HS-27A (cell line): ENCODE measurements around the gene IRF6.
A peak's percentile ranks its signal among the peaks of the same experiment; 100 is the strongest.

Experiments
- DNase-seq: peaks from one replicate; pipeline ENCODE4 v3.0.0-alpha.2; 2012; ENCODE audit warnings: low read depth, missing footprints

Gene IRF6

GRCh38 chr1:209805875-209806760 lies at the start of gene IRF6:
TSS of gene IRF6 (minus strand) at chr1:209806142. CDS start at chr1:209801413, 4,729 bp downstream.
- no peak for DNase-seq

DNA sequence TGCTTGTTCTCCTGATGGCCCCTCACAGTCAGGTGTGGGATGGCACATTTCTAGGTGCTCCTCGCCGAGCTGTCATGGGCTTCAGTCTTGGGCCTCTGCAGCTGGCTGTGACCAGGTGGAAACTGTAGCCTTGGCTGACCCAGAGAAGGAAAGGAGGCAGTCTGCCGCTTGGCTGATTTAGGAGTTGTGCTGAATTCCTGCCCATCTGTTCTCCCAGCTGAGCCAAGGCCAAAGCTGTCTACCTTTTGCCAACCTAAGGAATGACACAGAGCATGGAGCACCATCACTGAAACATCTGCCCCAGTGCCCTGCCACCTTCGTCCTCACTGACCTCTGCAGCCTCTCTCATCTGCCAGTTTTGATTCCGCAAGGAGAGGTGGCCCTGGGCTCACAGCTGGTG lies 49.7 kb upstream of the IRF6 start:
- DNase-seq, result no peak

DNA sequence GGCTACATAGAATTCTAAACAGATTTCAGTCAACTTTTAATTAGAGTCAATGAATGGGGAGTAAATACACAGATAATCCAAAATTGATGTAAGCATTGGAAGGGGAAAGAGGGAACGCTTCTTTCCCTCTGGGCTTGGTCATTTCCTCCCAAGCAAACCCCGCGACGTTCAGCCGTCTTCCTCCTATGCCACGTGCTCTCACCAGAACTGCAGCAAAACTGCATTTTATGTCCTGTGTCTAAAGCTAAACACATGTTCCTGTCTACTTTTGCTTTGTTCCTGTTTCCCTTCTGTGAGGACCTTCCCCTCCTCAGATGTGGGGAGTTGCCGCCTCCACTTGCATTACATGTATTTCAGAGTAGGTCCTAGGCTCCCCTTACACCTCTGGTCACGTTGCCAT lies 49.1 kb upstream of the IRF6 start:
- DNase-seq, result no peak

GRCh38 chr1:209854196-209854595 lies 48.3 kb upstream of the IRF6 start:
- no peak for DNase-seq

GRCh38 chr1:209853676-209854075 lies 47.7 kb upstream of the IRF6 start:
- no peak for DNase-seq

DNA sequence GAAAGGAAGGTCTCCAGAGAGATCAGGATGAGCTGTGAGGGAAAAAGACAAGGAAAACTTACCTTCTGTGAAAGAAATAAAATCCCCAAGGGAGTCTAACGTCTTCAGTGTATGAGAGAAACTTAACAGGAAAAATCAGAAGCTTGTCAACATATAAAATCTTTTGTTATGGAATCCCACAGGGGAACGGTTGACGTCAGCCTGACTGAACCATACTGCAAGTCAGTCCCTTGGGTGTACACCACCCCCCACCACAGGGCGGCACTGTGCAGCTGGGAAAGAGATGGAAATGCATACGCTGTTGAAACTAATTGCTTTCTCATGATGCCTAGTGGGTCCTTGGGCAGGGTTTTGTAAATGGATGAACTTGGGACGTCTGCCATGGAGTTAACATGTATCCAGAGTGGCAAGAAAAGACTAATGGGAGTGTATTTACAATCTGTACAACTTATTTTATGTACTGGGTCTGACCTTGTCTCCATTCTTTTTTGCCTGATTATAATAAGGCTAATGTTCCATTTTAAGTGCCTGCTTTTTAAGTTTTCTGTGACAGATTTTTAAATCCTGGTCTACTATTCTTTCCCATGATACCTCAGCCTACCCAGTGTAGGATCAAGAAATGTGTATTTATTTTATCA lies 44.5 kb upstream of the IRF6 start:
- DNase-seq, result no peak

- no peak for DNase-seq
Measured at GRCh38 chr1:209849388-209849787, 43.4 kb upstream of the IRF6 start.

- DNase-seq, result no peak
Measured at GRCh38 chr1:209845408-209845725, 39.4 kb upstream of the IRF6 start.

DNA sequence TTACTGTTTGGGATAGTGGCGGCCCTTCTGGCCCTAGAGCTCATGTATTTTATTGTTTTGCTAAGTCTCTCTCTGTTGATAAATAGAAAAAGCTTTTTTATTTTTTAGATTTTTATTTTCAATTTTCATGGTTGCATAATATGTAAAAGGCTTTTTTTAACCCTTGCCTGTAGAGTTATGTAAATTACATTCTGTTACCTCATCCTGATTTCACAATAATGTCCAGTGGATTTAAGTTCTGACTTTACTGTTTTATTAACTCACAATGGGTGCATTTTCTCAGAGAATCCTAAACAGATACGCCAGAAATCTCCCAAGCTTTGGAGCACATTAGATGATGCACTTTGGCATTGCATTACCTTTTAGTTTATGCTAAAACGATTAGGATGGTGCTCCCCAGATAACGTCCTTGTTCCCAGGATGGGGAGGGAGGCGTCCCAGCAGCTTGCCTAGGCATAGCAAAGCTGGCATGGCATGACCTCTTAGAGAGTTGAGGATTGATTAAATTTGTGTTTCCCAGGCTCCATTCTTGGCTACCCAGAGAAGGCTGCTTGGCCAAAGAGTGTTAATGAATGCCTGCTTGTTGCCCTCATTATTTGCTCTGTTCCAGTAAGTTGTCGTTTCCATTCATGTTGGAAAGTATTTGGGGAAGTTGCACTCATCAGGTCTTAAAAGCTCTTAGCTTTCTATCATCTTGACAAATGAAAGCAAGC lies 38.9 kb upstream of the IRF6 start:
- no peak for DNase-seq

DNA sequence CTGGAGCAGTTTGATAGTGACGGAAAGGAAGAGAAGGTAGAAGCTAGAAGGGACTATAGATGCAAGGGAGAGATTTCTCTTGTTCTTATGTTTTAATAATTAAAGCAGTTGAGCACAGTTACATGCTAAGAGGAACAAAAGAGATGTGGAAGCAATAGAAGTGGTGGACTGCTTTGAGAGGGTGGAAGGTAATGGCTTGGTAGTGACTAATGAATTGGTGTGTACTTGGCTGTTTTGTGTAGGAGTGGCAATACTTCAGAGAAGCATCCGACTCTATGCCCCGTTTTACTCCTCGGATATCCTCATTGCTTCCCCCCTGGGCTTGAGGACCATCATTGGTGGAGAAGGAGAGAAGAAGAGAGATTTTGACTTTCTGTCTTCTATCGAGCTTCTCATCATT lies 34.7 kb upstream of the IRF6 start:
- no peak for DNase-seq

DNA sequence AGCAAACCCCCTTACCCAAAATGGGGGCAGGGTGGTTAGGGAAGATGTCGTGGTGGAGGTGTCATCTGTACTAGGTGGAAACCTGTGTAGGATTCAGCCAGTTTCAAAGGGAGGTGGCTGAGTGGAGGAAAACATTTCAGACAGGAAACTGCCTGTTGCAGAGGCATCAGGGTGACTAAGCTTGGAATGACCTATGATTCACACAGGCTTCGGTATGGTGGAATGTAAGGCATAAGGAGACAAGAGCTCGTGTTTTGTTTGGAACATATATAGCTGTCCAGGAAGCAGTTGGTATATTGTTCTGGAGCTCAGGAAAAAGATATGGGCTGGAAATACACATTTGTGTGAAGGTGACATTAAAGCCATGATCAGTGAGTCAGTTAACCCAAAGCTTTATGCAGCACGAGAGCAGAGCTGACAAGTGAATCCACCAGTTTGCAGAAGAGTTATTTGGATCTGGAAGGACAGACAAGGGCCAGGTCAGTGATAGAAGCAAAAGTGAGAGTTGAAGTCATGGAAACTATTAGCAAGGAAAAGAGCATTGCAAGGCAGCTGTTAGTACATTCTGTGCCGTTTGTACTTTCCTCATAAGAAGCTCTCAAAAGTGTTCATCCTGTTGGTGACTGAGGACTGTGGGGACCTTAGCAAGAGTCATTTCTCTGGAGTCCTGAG lies 34.1 kb upstream of the IRF6 start:
- DNase-seq, result peak; percentile 80

DNA sequence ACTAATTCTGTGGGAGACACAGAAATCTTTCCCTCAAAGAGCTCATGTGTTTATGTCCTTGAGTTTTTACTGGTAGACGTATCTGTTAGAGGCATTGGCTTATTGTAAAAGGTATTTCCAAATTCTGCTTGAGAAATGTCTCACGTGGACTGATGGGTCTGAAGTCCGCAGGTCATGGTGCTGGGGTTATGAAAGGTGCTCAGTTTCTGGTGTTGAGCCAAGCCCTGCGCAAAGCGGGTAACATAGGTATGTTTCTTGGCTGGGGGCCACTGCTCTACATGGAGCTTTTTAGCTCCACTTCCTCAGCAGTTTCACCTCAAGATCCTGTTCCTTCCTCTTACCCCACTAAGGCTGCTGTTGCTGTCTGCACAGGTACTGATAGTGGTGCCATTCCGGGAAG lies 32.6 kb upstream of the IRF6 start:
- DNase-seq, result no peak

DNA sequence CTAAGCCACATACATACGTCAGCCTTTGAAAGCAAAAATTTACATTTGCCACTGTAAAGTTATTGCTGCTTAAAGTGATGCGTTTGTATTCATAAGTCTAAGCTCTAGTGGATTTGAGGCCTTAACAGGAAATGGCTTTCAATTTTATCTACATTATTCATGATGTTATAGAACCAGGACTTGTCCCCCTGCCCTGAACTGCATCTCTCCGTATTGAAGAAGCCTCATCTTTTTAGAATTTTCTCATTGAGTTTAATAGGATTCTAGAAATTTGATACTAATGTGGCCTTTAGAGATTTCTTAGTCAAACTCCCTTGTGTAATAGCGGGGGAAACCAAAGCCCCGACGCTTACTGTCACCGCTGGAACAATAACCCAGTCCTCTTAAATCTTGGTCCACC lies 31.7 kb upstream of the IRF6 start:
- no peak for DNase-seq

DNA sequence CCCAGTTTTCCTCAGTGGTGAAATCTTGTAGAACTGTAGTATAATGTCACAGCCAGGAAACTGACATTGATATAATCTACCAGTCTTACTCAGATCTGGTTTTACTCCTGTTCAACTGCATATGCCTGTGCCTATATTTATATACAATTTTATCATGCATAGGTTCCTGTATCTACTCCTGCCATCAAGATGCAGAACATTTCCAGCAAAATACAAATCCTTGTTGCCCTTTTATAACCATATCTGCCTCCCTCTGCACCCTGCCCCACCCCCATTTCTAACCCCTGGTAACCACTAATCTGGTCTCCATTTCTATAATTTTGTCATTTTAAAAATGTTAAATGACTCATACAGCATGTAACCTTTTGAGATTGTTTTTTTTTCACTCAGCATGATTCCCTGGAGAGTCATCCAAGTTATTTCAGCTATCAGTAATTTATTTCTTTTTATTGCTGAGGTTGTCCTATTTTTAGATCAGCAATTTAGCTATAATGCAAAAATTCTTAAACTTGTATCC lies 29.9 kb upstream of the IRF6 start:
- DNase-seq, result peak; percentile 50

GRCh38 chr1:209831615-209832014 lies 25.7 kb upstream of the IRF6 start:
- DNase-seq, result no peak

DNA sequence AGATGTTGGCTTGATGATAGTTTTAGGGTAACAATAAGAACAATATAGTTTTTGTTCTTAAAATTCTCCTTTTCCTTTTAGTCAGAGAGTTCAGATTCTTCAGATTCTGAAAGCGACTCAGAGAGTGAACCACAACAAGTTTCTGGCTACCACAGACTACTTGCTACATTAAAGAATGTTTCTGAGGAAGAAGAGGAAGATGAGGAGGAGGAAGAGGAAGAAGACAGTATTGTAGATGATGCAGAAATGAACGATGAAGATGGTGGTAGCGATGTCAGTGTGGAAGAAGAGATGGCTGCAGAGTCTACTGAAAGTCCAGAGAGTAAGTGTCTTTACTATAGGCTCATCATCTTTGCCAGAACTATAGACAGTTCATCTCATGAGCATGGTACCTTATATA lies 24.8 kb upstream of the IRF6 start:
- DNase-seq, result no peak

- no peak for DNase-seq
Measured at GRCh38 chr1:209829716-209830115, 23.8 kb upstream of the IRF6 start.

GRCh38 chr1:209827384-209828262 lies 21.7 kb upstream of the IRF6 start, which contains the start of gene UTP25:
TSS of gene UTP25 (plus strand) at chr1:209827972. CDS start at chr1:209828064, 92 bp downstream.
- DNase-seq, result peak; percentile 91

DNA sequence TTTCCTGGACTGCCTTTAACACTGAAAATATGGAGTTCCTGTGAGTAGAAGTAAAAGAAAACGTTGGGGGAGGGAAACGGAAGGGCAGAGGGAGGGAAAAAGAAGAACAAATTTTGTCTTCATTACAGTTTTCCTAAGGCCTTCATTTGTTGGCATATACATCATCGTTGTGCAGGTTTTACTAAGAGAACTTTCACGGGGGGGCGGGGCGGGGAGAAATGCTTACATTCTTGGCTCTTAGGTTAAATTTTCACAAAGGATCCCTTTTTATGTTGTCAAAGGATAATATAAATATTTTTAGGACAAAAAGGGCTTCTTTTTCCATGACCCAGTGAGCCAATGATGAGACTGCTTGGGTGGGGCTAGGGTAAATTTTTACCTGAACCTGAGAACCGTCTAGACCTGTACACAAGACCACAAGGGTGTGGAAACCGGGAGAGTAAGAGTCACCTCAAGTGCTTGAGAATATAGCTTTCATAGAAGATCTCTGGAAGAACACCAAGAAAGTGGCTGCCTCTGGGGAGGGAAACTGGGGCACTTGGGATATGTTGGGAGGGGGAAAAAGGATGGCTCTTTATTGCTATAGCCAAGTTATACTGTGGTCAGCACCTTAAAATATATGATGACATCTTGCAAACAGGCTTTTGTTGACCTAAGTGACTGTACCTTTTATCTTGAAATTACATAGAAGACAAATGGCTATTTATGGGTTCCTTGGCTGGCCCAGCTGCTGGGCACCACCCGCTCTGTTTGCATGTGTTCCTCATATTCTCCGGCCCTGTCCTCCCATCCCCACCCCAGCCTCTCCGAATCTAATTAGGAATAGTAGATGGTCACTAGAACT lies 19.9 kb upstream of the IRF6 start:
- no peak for DNase-seq
